GM21528 (cell line): ENCODE measurements around the gene PRKCB.

Experiments used
- ATAC-seq: cut with Tn5 transposase; IDR thresholded peaks from one replicate; pipeline ENCODE4 v1.9.1; 2021; ENCODE audit warnings: mild to moderate bottlenecking, moderate library complexity; ENCODE audit not compliant: unreplicated experiment, low FRiP score

Gene PRKCB

DNA sequence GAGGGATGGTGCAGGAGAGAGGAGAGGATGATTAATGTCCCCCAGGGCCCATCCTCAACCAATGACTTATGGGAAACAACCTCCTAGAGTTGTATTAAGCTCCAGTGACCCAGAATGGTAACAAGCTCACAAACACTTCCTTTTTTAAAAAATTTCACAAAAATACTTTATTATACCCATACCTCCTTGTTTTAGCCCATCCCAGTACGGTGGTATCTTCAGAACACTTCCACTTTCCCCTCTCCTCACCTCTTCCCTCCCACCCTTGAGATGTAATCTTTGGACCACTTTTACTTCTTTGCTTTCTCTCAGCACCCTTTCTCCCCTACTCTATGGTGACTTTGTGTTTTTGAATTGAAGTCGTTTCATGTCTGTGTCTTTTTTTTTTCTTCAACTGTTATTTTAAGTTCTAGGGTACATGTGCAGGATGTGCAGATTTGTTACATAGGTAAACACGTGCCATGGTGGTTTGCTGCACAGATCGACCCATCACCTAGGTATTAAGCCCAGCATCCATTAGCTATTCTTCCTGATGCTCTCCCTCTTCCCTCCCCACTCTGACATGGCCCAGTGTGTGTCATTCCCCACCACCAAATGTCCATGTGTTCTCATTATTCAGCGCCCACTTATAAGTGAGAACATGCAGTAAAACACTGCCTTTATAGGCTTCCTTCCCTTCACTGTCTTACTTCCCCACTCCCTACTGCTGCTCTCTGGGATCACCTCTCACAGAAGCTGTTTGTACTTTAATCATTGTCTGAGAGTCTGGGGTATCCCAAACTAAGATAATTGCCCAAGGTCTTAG lies 124.5 kb downstream of the PRKCB start:
- no peak for ATAC-seq

DNA sequence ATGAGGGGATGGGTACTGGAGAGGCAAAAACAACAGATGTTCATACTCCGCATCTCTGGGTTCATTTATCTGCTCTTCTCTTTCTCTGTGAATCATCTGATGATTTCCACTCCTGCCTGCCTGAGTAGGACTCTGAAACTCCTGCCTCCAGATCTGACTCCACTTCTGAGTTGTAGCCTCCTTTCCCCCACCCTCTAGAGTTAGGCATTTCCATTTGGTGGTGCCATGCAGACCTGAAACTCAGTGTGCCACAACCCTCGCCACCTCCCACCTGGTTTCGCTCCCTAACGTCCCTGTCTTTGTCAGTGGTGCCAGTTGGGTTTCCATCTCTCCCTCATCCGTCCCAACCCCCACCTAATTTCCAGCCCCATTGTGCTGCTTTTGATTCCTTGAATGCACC lies 126.2 kb downstream of the PRKCB start:
- ATAC-seq, result no peak

DNA sequence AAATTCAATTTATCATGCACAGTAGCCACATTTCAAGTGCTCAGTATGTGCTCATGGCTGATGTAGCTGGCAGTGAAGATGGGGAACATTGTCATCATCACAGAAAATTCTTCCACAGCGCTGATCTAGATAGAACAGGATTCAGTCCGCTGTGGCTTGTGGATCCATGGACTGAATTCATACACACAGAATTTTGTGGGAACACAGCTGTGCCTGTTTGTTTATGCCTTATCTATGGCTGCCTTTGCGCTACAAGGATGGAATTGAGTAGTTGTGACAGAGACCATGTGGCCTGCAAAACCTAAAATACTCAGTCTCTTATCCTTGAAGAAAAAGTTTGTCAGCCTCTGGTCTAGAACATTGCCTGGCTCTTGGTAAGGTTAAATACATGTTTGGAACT lies 128.4 kb downstream of the PRKCB start:
- no peak for ATAC-seq

DNA sequence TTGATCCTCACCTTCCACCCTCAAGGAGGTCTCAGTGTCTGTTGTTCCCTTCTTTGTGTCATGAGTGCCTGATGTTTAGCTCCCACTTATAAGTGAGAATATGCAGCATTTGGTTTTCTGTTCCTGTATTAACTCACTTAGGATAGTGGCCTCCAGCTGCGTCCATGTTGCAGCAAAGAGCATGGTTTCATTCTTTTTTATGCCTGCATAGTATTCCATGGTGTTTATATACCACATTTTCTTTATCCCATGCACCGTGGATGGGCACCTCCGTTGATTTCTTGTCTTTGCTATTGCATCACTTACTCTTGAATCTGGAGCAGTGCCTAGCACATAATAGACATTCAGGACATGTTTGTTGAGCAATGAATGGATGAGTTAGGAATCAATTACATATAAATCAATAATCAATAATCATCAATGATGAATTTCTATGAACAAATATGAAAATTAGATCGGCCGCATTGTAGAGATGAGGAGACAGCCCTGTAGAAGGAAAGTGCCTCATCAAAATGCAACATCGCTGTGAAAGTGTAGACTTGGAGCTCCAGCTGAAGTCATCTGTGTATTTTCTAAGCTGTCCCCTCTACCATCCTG lies 129.5 kb downstream of the PRKCB start:
- no peak for ATAC-seq

DNA sequence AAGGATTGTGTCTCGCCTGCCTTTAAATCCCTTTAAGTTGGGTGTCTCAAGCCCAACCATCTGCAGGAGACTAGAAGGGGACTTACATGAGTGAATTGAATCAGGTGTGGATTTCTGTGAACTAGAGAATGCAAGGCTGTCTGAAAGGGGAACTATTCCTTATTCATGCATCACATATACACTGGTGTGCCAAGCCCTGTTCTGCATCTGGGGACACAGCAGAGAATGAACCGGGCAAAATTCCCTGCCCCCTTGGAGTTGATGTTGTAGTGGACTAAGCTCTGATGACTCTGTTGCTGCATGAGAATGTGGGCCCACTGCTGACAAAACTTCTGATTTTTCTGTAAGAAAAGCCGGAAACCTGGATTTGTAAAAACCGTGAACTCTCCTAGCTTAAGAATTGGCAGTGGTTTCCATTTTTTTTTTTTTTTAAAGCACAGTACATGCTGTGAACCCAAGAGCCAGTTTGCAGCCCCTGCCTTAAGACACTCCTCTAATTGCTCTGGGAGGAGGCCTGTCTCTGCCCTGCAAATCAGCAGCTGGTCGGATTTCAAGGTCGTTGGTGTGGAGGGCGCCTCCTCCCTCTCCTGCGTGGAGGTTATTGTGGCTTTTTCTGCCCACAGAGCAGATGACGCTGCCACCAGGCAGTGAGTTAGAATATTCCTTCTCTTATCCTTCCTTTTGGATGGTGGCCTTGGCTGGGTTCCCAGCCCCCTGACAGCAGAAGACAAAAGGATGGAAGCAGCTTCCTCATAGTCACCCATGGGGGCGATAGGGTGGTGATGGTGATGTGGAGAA lies 131.0 kb downstream of the PRKCB start:
- ATAC-seq, result no peak

DNA sequence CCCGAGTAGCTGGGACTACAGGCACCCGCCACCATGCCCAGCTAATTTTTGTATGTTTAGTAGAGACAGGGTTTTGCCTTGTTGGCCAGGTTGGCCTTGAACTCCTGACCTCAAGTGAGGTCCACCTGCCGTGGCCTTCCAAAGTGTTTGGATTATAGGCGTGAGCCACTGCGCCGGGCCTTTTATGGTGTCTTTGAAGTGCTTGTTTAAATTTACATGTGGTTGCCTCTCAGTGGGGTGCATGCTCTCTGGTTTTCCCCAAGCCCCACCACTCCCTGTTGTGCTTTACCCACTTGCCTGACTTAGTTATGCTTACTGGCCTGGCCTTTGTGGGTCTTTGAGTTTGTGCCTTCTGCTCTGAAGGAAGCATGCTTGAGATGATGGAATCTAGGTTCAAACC lies 132.0 kb downstream of the PRKCB start:
- no peak for ATAC-seq

DNA sequence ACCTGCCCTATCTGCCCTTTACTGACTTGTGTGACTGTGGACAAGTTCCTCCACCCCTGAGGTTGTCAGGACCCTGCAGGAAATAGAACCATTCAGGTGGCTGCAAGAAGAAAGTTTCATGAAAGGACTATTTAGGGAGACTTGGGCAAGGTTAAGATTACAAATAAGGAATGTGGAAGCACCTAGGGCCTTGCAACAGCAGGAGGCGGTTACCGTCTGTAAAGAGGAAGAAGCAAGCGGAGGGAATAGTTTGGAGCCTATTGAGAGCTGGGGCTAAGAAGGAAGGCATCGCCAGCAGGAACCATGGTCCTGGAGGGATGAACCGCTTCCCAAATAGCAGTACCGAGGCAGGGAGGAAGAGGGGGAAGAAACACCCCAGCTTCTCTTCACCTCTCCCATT lies 132.4 kb downstream of the PRKCB start:
- ATAC-seq, result no peak

DNA sequence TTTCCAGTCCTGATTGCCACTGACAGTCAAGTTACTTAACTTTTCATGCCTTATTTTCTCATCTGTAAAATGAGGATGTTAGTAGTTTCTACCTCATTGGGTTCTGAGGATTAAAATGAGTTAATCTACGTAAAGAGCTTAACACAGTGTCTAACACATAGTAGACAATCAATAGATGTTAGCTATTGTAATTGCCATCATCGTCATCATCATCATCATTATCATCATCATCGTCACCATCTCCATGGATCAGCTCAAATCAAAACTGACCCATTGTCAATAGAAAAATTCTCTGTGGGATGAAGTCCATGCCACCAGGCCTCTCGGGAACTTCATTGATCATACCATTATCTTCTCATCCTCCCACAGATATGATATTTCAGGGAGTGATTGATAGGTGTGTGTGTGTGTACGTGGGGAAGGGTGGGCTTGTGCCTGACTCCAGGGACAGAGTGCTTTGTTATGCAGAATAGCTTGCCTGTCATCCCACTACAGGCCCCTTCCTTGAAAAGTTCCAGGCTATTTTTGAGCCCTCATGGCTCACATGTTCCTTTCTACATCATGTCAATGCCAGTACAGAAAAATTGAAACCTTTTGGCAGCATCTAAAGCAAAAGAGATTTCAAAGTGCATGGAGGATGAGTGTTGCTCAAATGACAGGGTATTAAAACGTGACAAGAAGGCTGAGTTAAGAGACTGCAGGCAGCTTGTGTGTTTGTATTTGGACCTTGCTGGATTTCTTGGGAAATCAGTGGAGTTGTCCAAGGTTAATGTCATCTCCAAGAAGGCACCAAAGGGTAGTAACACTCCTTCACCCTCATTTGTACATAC lies 133.9 kb downstream of the PRKCB start:
- no peak for ATAC-seq

DNA sequence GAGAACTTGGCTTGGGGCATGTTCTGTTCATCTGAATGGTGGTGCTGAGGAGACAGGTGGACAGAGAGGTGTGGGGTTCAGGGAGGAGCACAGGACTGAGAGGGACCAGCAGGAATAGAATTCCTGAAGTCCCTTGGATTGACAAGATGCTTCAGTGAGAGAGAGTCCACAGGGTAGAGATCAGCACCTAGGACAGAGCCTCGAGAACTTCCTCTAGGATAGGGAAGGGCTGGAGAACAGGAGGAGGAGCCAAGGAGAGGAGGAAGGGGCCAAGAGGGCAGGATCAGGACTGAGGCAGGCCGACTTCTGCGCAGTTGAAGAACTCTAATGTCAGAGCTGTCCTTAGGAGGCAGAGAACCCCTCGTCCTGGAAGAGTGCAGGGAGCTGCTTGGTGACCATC lies 138.4 kb downstream of the PRKCB start:
- no peak for ATAC-seq

DNA sequence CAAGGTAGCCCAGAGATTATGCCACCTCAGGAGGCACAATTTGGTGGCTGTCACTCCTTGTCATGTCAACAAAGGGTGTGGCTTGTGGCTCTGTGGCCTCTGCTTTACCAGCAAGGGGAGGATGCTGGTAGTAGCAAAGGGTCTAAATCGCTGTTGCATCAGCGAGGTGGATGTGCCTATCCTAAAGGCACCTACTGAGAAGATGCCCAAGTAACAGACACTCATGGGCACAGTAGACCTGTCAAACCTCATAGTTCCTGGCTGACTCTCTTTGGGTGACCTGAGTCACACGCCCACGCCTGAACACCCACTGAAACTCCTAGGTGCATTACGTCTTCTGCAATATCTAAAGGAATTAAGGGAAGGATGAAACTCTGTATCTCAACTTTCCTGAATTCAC lies 139.5 kb downstream of the PRKCB start:
- ATAC-seq, result no peak

DNA sequence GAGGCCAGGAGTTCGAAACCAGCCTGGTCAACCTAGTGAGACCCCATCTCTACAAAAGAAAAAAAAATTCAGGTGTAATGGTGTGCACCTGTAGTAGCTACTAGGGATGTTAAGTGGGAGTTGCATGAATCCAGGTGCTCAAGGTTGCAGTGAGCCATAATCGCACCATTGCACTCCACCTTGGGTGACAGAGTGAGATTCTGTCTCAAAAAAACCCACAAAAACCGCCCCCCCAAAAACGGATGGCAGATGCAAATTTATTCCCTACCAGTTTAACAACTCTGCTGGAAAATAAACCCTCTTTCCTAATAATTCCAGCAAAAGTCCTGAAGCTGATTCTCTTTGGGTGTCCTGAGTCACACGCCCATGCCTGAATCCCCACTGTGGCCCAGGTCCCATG lies 140.3 kb downstream of the PRKCB start:
- ATAC-seq, result no peak

DNA sequence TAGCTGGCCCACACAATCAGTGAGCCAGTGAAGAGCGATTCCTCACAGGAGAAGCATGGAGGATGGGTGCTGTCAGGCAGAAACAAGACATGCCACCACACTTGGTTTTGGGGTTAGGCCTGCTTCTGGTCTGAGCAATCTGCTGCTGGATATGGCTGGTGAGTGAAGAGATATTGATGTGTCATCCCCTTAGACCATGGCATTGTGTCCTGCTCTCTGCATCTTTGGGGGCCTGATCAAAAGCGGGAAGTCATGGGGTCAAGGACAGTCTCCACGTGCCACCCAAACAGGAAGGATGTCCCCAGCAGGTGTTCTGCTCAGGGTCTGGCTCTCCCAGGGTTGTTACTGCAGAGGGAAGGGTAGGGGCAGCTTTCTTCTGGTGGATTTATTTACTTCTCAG lies 140.7 kb downstream of the PRKCB start:
- ATAC-seq, result no peak

DNA sequence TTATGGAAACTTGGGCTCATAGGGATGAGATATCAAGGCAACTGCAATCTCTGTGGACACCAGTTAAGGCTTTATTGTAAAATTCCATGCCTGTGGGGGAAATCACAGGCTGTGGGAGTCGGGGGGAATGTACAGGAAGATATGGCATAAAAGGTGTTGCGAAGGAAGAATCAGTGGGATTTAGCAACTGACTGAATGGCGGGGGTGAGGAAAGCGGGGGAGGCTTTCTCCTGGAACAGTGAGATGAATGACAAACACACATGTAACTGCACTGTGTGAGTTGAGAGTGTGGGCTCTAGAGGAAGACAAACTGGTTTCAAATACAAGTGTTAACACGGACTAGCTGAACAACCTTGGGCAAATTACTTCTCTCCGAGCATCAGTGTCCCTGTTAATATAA lies 143.7 kb downstream of the PRKCB start:
- no peak for ATAC-seq

DNA sequence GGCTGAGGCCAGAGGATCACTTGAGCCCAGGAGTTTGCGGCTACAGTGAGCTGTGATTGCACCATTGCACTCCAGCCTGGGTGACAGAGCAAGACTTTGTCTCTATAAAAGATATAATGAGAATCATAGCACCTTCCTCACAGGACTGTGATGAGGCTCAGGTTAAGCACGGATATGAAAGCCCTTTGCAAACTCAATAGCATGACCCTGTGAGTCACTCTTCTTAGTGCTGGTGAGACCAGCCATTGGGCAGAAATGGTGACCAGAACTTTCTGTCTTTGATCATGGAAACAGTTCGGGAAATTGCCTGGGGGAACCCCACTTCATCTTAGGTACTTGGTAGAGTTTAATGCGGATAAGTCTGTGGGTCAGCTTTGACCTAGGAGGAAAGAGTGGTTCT lies 144.2 kb downstream of the PRKCB start:
- ATAC-seq, result no peak

DNA sequence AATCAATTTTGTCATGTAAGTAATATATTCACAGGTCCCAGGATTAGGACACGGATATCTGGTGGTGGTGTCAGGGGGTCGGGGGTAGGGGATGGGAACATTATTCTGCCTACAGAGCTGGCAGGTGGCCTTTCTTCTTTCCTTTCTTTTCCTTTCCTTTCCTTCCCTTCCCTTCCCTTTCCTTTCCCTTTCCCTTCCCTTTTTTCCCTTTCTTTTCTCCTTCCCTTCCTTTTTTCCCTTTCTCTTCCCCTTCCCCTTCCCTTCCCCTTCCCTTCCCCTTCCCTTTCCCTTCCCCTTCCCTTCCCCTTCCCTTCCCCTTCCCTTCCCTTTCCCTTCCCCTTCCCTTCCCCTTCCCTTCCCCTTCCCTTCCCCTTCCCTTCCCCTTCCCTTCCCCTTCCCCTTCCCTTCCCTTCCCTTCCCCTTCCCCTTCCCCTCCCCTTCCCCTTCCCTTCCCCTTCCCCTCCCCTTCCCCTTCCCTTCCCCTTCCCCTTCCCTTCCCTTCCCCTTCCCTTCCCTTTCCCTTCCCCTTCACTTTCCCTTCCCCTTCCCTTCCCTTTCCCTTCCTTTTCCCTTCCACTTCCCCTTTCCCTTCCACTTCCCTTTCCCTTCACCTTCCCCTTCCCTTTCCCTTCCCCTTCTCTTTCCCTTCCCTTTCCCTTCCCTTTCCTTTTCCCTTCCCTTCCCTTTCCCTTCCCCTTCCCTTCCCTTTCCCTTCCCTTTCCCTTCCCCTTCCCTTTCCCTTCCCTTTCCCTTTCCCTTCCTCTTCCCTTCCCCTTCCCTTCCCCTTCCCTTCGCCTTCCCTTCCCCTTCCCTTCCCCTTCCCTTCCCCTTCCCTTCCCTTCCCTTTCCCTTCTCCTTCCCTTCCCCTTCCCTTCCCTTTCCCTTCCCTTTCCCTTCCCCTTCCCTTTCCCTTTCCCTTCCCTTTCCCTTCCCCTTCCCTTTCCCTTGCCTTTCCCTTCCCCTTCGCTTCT lies 145.9 kb downstream of the PRKCB start:
- ATAC-seq, result no peak

DNA sequence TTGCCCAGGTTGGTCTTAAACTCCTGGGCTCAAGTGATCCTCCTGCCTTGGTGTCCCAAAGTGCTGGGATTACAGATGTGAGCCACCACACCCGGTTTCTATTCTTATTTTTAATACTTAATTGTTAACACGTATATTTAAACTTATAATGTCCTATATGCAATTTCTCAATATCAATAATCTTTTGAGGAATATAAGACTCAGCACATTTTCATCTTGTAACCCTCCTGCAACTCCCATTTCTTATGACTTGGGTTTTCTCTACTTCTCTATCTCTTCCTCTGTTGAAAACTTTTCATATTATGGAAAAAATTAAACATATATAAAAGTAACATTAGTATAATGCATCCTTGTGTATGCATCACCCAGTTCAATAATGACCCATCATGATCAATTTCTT lies 150.7 kb downstream of the PRKCB start:
- no peak for ATAC-seq

DNA sequence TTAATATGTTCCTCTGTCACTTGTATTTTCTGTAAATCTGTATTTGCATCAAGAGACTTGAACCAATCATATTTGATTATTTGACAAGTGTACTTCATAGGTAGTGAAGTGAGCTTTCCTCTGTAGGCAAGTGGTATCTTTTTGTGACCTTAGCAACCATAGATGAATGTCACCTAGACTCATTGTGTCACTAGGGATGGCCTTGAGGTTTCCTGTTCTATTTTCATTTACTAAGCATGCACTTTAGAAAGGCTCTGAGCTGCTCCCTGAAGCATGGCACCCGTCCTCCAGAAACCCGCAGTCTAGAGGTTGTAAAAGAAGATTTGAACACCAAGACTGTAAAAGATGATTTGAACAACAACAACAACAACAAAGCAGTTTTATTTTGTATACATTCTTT lies 151.7 kb downstream of the PRKCB start:
- ATAC-seq, result no peak

DNA sequence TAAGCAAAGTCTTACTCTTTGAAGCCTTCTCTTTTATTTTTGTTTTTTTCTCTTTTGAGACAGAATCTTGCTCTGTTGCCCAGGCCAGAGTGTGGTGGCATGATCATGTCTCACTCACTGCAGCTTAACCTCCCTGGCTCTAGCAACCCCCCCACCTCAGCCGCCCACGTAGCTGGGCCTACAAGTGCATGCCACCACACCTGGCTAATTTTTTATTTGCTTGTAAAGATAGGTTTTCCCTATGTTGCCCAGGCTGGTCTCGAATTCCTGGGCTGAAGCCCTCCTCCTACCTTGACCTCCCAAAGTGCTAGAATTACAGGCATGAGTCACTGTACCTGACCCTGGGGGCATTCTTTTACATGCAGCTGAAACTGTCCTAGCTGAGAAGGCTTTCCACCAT lies 154.7 kb downstream of the PRKCB start:
- ATAC-seq, result no peak

DNA sequence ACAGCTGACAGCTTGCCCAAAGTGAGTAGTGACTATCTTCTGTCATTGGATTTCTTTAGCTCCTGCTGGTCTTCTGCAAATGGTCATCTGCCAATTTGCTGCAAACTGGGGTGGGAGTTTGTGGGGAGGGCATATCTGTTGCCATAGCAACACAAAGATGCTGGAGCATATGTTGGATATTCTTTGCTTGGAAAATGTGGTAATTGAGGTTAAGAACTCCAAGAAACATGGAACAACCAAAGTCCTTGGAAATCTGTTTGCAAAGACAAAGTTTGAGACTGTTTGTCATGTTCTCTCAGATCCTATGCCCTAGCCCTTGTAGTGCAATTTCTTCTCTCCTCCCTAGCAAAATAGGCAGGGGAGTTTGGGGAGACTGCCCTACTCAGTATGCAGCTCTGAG lies 155.3 kb downstream of the PRKCB start:
- no peak for ATAC-seq

DNA sequence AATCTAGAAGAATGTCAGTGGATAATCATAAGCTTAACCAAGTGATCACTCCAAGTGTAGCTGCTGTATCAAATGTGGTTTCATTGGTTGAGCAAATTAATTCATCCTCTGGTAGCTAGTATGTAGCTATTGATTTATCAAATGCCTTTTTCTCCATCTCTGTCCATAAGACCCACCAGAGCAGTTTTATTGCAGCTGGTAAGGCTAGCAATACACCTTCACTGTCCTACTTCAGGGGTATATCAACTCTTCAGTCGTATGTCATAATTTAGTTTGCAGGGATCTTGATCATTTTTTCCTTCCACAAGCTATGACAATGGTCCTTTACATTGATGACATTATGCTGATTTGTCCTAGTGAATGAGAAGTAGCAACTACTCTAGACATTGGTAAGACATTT lies 158.8 kb downstream of the PRKCB start:
- ATAC-seq, result no peak
